Measurements from ENCODE around the gene MBLAC1.

DNA sequence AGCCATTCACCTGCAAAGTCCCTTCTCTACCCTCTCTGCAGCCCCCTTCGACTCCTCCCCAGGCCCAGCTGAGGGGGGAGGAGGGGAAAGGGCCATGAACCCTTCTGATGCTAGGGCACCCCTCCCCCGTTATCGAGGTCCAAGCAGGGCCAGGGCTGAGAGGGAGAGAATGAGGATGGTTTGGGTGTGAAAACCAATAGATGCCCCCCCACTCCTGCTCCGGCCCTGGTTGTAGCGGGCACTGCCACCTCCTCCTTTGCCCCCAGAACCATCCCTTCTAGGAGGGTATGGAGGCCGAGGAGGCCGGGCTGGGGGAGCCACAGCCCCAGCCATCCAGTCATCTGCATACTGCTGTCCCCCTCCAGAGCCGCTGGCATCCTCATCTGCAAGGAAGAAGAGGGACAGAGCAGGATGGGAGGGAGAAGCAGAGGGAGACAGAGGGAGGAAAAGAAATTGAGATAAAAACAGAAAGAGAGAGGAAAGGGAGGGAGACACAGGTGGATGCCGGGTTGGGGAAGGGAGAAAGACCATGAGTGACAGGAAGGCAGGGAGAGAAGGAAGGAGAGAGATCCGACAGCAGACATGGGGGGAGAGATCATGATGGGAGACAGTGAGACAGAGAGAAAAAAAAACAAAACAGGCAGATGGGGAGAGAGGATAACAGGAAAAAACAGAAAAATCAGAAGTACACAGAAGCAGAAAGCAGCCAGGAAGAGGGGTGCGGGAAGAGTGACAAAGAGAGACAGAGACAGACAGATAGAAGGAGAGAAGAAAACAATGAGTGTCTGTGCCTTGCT, 43.5 kb downstream of the MBLAC1 start:
- TF ChIP-seq, protein P1, sequence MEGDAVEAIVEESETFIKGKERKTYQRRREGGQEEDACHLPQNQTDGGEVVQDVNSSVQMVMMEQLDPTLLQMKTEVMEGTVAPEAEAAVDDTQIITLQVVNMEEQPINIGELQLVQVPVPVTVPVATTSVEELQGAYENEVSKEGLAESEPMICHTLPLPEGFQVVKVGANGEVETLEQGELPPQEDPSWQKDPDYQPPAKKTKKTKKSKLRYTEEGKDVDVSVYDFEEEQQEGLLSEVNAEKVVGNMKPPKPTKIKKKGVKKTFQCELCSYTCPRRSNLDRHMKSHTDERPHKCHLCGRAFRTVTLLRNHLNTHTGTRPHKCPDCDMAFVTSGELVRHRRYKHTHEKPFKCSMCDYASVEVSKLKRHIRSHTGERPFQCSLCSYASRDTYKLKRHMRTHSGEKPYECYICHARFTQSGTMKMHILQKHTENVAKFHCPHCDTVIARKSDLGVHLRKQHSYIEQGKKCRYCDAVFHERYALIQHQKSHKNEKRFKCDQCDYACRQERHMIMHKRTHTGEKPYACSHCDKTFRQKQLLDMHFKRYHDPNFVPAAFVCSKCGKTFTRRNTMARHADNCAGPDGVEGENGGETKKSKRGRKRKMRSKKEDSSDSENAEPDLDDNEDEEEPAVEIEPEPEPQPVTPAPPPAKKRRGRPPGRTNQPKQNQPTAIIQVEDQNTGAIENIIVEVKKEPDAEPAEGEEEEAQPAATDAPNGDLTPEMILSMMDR (IDR thresholded peaks at IDR 0.05) = no peak
- no peak for TF ChIP-seq POLR2A (IDR thresholded peaks at IDR 0.05)
